HepG2 (cell line): Measurements from ENCODE around the gene FYTTD1. TPM values are rescaled to one million over a fixed set of nuclear protein-coding genes. Genes with fewer than 3 reads are reported as not detected.

Experiments used
- BCL6 ChIP-seq: IDR thresholded peaks from 2 replicates; pipeline ENCODE4 v1.6.1; 2016; ENCODE audit warnings: missing genetic modification reagents, missing compliant biosample characterization
- CBX5 ChIP-seq: sonication (generic); formaldehyde crosslinking; IDR thresholded peaks from 2 replicates; pipeline ENCODE4 v1.4.0; 2020; ENCODE audit warnings: missing genetic modification reagents, borderline replicate concordance
- CENPBD1 ChIP-seq: sonication (generic); formaldehyde crosslinking; IDR thresholded peaks from 2 replicates; pipeline ENCODE4 v1.8.0; 2022; ENCODE audit warnings: missing genetic modification reagents, low read depth, mild to moderate bottlenecking, borderline replicate concordance
- DZIP1 ChIP-seq: sonication (generic); formaldehyde crosslinking; IDR thresholded peaks from 2 replicates; pipeline ENCODE4 v1.5.0; 2020; ENCODE audit warnings: mild to moderate bottlenecking, missing genetic modification reagents
- GABPA ChIP-seq, 2 experiments: IDR thresholded peaks; 2 replicates each; pipeline ENCODE4 v1.6.1; 2011 to 2016; ENCODE audit warnings: low read depth in 2 of 2, low read length in 1 of 2, missing biosample characterization in 1 of 2, missing genetic modification characterization in 1 of 2
- HOXA3 ChIP-seq: sonication (generic); formaldehyde crosslinking; IDR thresholded peaks from 2 replicates; pipeline ENCODE4 v1.5.0; 2020; ENCODE audit warnings: missing genetic modification reagents
- IKZF1 ChIP-seq: fragments of 450-650 bp; IDR thresholded peaks from 2 replicates; pipeline ENCODE4 v1.7.1; 2016
- IKZF4 ChIP-seq: sonication (generic); formaldehyde crosslinking; IDR thresholded peaks from 2 replicates; pipeline ENCODE4 v1.5.1; 2020; ENCODE audit warnings: borderline replicate concordance, mild to moderate bottlenecking, low read depth, missing genetic modification reagents; ENCODE audit errors: not compliant biosample characterization
- RCOR2 ChIP-seq: IDR thresholded peaks from 2 replicates; pipeline ENCODE4 v1.6.1; 2016; ENCODE audit warnings: missing biosample characterization, missing genetic modification reagents
- RFX5 ChIP-seq: IDR thresholded peaks from 2 replicates; pipeline ENCODE4 v1.6.1; 2011; ENCODE audit warnings: low read depth, low read length, improper control_type of control experiment
- TRIM22 ChIP-seq: fragments of 450-650 bp; IDR thresholded peaks from 2 replicates; pipeline ENCODE4 v1.6.1; 2017
- ZFP37 ChIP-seq: sonication (generic); formaldehyde crosslinking; IDR thresholded peaks from 2 replicates; pipeline ENCODE4 v1.4.0; 2020; ENCODE audit warnings: missing genetic modification reagents, borderline replicate concordance
- ZNF101 ChIP-seq: sonication (generic); formaldehyde crosslinking; IDR thresholded peaks from 2 replicates; pipeline ENCODE4 v1.4.0; 2020; ENCODE audit warnings: mild to moderate bottlenecking, low read depth, missing genetic modification reagents, borderline replicate concordance
- ZNF17 ChIP-seq: sonication (generic); formaldehyde crosslinking; IDR thresholded peaks from 2 replicates; pipeline ENCODE4 v1.5.0; 2020; ENCODE audit warnings: mild to moderate bottlenecking, missing genetic modification reagents
- ZNF251 ChIP-seq: sonication (generic); formaldehyde crosslinking; IDR thresholded peaks from 2 replicates; pipeline ENCODE4 v1.9.0; 2021; ENCODE audit warnings: mild to moderate bottlenecking, missing genetic modification reagents
- ZNF281 ChIP-seq: sonication (generic); formaldehyde crosslinking; IDR thresholded peaks from 2 replicates; pipeline ENCODE4 v1.4.0; 2020; ENCODE audit warnings: missing genetic modification reagents, borderline replicate concordance
- ZNF317 ChIP-seq: sonication (generic); formaldehyde crosslinking; IDR thresholded peaks from 2 replicates; pipeline ENCODE4 v1.5.0; 2020; ENCODE audit warnings: mild to moderate bottlenecking, missing genetic modification reagents
- ZNF510 ChIP-seq: sonication (generic); formaldehyde crosslinking; IDR thresholded peaks from 2 replicates; pipeline ENCODE4 v1.4.0; 2020; ENCODE audit warnings: low read depth, mild to moderate bottlenecking, missing genetic modification reagents
- ZNF605 ChIP-seq: sonication (generic); formaldehyde crosslinking; IDR thresholded peaks from 2 replicates; pipeline ENCODE4 v1.8.0; 2022; ENCODE audit warnings: mild to moderate bottlenecking, missing genetic modification reagents
- ZNF776 ChIP-seq: sonication (generic); formaldehyde crosslinking; IDR thresholded peaks from 2 replicates; pipeline ENCODE4 v1.4.0; 2020; ENCODE audit warnings: mild to moderate bottlenecking, missing genetic modification reagents
- ZNF777 ChIP-seq: sonication (generic); formaldehyde crosslinking; IDR thresholded peaks from 2 replicates; pipeline ENCODE4 v1.4.0; 2020; ENCODE audit warnings: missing genetic modification reagents
- polyA plus RNA-seq, 8 experiments: library from polyadenylated mRNA; depleted of rRNA in 3 of 8; stranded (reverse) in 7 of 8; unstranded in 1 of 8; fragments of >200 nt; fragmentation: Illumina TruSeq in 4 of 8; extraction: Trizol in 4 of 8; gene quantifications; 2 replicates each; pipeline versions ENCODE4 v1.2.1 to v1.2.3, GENCODE V29; 2011 to 2016; ENCODE audit warnings: low read depth in 4 of 8, missing spikeins in 1 of 8, mixed read lengths in 1 of 8; ENCODE audit not compliant: insufficient read depth in 1 of 8
- total RNA-seq, 5 experiments: library from RNA; depleted of rRNA; stranded (reverse); fragments of >200 nt; fragmentation: Illumina TruSeq; extraction: Trizol; gene quantifications; 2 replicates each; pipeline ENCODE4 v1.2.3, GENCODE V29; 2016; ENCODE audit warnings: low read depth in 1 of 5

Gene FYTTD1
- total and polyA plus RNA-seq, 2 of the 13 experiments (the other 11 are each of a cell fraction or from before 2014, with no cell fraction given) = 6.5 to 28.8 TPM

GRCh38 chr3:197791113-197791891, 41.6 kb downstream of the FYTTD1 start, which contains the start of gene LRCH3 (continued):
- TF ChIP-seq CENPBD1 = no peak
- TF ChIP-seq ZFP37 (CRISPR knock-in tag) = 0 out of 2 replicates have a peak, but pooled peaks have one; percentile 43
- TF ChIP-seq ZNF251 (CRISPR knock-in tag) = no peak
- TF ChIP-seq HOXA3 (CRISPR knock-in tag) = peak; percentile 89
- no peak; the same call in 1 of the 2 replicates for TF ChIP-seq GABPA (IDR thresholded peaks at IDR 0.05; ENCODE audit: low read depth, low read length)
- peak; percentile 13; the same call in 1 of the 2 replicates for TF ChIP-seq GABPA (CRISPR knock-in tag; IDR thresholded peaks at IDR 0.05; ENCODE audit: low read depth)
- no peak for TF ChIP-seq TRIM22
- no peak for TF ChIP-seq ZNF281 (CRISPR knock-in tag)
- TF ChIP-seq ZNF17 (CRISPR knock-in tag) = no peak
- peak; percentile 80 for TF ChIP-seq DZIP1 (CRISPR knock-in tag)
- no peak for TF ChIP-seq CBX5 (CRISPR knock-in tag)
- peak; percentile 48 for TF ChIP-seq BCL6
- 0 out of 2 replicates have a peak, but pooled peaks have one; percentile 47 for TF ChIP-seq ZNF605 (CRISPR knock-in tag)
- TF ChIP-seq RFX5 = peak; percentile 21; the same call in 1 of the 2 replicates
- TF ChIP-seq IKZF1 = no peak
- 0 out of 2 replicates have a peak, but pooled peaks have one; percentile 66 for TF ChIP-seq ZNF510 (CRISPR knock-in tag)
- peak; percentile 90 for TF ChIP-seq ZNF777
- 0 out of 2 replicates have a peak, but pooled peaks have one; percentile 42 for TF ChIP-seq ZNF317 (CRISPR knock-in tag)
- TF ChIP-seq ZNF101 (CRISPR knock-in tag) = no peak
- TF ChIP-seq RCOR2 = peak; percentile 55; the same call in 1 of the 2 replicates
- no peak; the same call in 1 of the 2 replicates for TF ChIP-seq ZNF776 (CRISPR knock-in tag)
- no peak for TF ChIP-seq IKZF4
